Measurements from ENCODE around the gene LOXL1. TPM values are rescaled to one million over a fixed set of nuclear protein-coding genes. Genes with fewer than 3 reads are reported as not detected.

Gene LOXL1
- total RNA-seq, 2 donors from 2014 or later = 20.5 to 22.5 TPM

- intact Hi-C loops (cut with DNase I) = no loop called here
- Histone ChIP-seq H3K27ac (no peak overlapping the region), H3K9me3 (no peaks in the 10 kb centered on the region), H3K27me3 (replicated peaks; ENCODE audit: insufficient read depth) (no peaks in the 10 kb centered on the region), H3K36me3 (no peaks in the 10 kb centered on the region), H3K4me1 (replicated peaks) (peaks cover 28% of the 10 kb centered on the region), H3K4me3 (no peak overlapping the region)
- no peak for DNase-seq (ENCODE audit: low spot score)
- 73% methylated on average over 4 of the region's 4 CpGs for WGBS
- TF ChIP-seq POLR2AphosphoS5 (IDR thresholded peaks at IDR 0.05) (no peak), CTCF (IDR thresholded peaks at IDR 0.05) (no peak), POLR2A (IDR thresholded peaks at IDR 0.05) (no peak)
Observed at GRCh38 chr15:73987250-73987649, 61.0 kb downstream of the LOXL1 start.

- H3K9me3 ChIP-seq = no peaks in the 10 kb centered on the region
- H3K27ac ChIP-seq = peak overlapping the region in 1 of 2 donors; percentile 33
- DNase-seq (ENCODE audit: low spot score) = no peak
- H3K36me3 ChIP-seq = no peaks in the 10 kb centered on the region
- H3K4me1 ChIP-seq (replicated peaks) = peaks cover 22% of the 10 kb centered on the region
- intact Hi-C loops (cut with DNase I) = no loop called here
- no peak overlapping the region for H3K4me3 ChIP-seq
- H3K27me3 ChIP-seq (replicated peaks; ENCODE audit: insufficient read depth) = no peaks in the 10 kb centered on the region
- 51% methylated on average over 9 of the region's 9 CpGs for WGBS
- TF ChIP-seq POLR2A (IDR thresholded peaks at IDR 0.05) (no peak), CTCF (IDR thresholded peaks at IDR 0.05) (no peak), POLR2AphosphoS5 (IDR thresholded peaks at IDR 0.05) (no peak)
Observed at GRCh38 chr15:73987681-73988444, 61.6 kb downstream of the LOXL1 start.

- WGBS = 98% methylated on average over 13 of the region's 13 CpGs
- intact Hi-C loops (cut with DNase I) = no loop called here
- TF ChIP-seq CTCF (IDR thresholded peaks at IDR 0.05) (no peak), POLR2AphosphoS5 (IDR thresholded peaks at IDR 0.05) (no peak), POLR2A (IDR thresholded peaks at IDR 0.05) (no peak)
- H3K4me3 ChIP-seq = no peak overlapping the region
- H3K27me3 ChIP-seq (replicated peaks; ENCODE audit: insufficient read depth) = no peaks in the 10 kb centered on the region
- peak overlapping the region in 1 of 2 donors; percentile 33 for H3K27ac ChIP-seq
- no peaks in the 10 kb centered on the region for H3K9me3 ChIP-seq
- DNase-seq (ENCODE audit: low spot score) = no peak
- peaks cover 15% of the 10 kb centered on the region for H3K4me1 ChIP-seq (replicated peaks)
- H3K36me3 ChIP-seq = no peaks in the 10 kb centered on the region
Observed at GRCh38 chr15:73988445-73988969, 62.2 kb downstream of the LOXL1 start.

- Histone ChIP-seq H3K4me1 (replicated peaks) (peaks cover 9% of the 10 kb centered on the region), H3K36me3 (no peaks in the 10 kb centered on the region), H3K27me3 (replicated peaks; ENCODE audit: insufficient read depth) (no peaks in the 10 kb centered on the region), H3K27ac (peak overlapping the region in 1 of 2 donors; percentile 29), H3K4me3 (no peak overlapping the region), H3K9me3 (no peaks in the 10 kb centered on the region)
- TF ChIP-seq CTCF (IDR thresholded peaks at IDR 0.05) (no peak), POLR2AphosphoS5 (IDR thresholded peaks at IDR 0.05) (no peak), POLR2A (IDR thresholded peaks at IDR 0.05) (no peak)
- intact Hi-C loops (cut with DNase I) = no loop called here
- DNase-seq (ENCODE audit: low spot score) = no peak
- WGBS = 70% methylated on average over 9 of the region's 9 CpGs
Observed at GRCh38 chr15:73989001-73989798, 62.9 kb downstream of the LOXL1 start.

Measured in prostate gland (tissue), 2 donors.